HL-60 (cell line): ENCODE measurements around the gene SMIM36.

ENCODE experiments used
- DNase-seq, 2 experiments: peaks; one replicate each; pipeline ENCODE4 v3.0.0-alpha.2; 2010 to 2020; ENCODE audit warnings: low read depth in 1 of 2, low spot score in 1 of 2
- H3K27ac ChIP-seq: fragments of 250-450 bp; sonication (Bioruptor Pico); replicated peaks from 2 replicates; pipeline ENCODE4 v1.5.1; 2020; ENCODE audit warnings: mild to moderate bottlenecking, moderate library complexity
- H3K27me3 ChIP-seq: fragments of 250-450 bp; sonication (Bioruptor Pico); 2 replicates; pipeline ENCODE4 v1.5.1; 2021; ENCODE audit warnings: mild to moderate bottlenecking, moderate library complexity; ENCODE audit not compliant: insufficient read depth, poor library complexity, severe bottlenecking
- H3K4me3 ChIP-seq: replicated peaks from 2 replicates; pipeline ENCODE4 v1.5.1; 2011; ENCODE audit warnings: mild to moderate bottlenecking, control low read depth, low read length; ENCODE audit not compliant: insufficient read depth
- GABPA ChIP-seq: IDR thresholded peaks from 2 replicates; pipeline ENCODE4 v1.6.1; 2012; ENCODE audit warnings: low read depth
- POLR2AphosphoS5 ChIP-seq: IDR thresholded peaks from 2 replicates; pipeline ENCODE4 v1.6.1; 2012; ENCODE audit warnings: low read depth
- REST ChIP-seq: IDR thresholded peaks from 2 replicates; pipeline ENCODE4 v1.6.1; 2012; ENCODE audit warnings: low read depth; ENCODE audit not compliant: insufficient replicate concordance
- SPI1 ChIP-seq: IDR thresholded peaks from 2 replicates; pipeline ENCODE4 v1.6.1; 2012; ENCODE audit warnings: low read depth, mild to moderate bottlenecking, borderline replicate concordance
- TF ChIP-seq, protein P1 (sequence below): IDR thresholded peaks from one replicate; pipeline ENCODE4 v1.5.1; 2011; ENCODE audit warnings: low read length, control low read depth, inconsistent platforms; ENCODE audit not compliant: insufficient read depth

SMIM36 gene

DNA sequence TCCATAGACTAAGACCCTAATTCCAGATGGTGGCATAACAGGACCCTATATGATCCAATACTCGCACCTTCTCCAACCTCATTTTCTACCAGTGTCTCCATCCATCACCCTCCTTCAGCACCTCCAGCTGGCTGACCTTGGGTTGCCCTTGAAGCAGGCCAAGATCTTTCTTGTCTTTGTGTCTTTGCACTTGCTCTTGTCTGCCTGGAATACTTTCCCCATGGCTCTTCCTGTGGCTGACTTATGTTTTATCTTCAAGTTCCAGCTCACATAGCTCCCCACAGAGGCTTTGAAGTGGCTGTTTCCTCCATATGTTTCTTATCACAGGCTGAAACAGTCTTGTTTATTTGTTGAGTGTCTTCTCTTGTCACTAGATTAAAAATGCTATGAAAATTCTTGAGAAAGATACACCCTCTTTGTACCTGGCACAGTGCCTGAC lies 60.0 kb downstream of the SMIM36 start:
- Histone ChIP-seq H3K27ac (no peak overlapping the region), H3K27me3 (no peaks in the 10 kb centered on the region), H3K4me3 (no peak overlapping the region)
- TF ChIP-seq SPI1 (no peak), GABPA (no peak), REST (no peak), POLR2AphosphoS5 (no peak)
- TF ChIP-seq, protein P1, sequence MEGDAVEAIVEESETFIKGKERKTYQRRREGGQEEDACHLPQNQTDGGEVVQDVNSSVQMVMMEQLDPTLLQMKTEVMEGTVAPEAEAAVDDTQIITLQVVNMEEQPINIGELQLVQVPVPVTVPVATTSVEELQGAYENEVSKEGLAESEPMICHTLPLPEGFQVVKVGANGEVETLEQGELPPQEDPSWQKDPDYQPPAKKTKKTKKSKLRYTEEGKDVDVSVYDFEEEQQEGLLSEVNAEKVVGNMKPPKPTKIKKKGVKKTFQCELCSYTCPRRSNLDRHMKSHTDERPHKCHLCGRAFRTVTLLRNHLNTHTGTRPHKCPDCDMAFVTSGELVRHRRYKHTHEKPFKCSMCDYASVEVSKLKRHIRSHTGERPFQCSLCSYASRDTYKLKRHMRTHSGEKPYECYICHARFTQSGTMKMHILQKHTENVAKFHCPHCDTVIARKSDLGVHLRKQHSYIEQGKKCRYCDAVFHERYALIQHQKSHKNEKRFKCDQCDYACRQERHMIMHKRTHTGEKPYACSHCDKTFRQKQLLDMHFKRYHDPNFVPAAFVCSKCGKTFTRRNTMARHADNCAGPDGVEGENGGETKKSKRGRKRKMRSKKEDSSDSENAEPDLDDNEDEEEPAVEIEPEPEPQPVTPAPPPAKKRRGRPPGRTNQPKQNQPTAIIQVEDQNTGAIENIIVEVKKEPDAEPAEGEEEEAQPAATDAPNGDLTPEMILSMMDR: no peak
- no peak for DNase-seq

DNA sequence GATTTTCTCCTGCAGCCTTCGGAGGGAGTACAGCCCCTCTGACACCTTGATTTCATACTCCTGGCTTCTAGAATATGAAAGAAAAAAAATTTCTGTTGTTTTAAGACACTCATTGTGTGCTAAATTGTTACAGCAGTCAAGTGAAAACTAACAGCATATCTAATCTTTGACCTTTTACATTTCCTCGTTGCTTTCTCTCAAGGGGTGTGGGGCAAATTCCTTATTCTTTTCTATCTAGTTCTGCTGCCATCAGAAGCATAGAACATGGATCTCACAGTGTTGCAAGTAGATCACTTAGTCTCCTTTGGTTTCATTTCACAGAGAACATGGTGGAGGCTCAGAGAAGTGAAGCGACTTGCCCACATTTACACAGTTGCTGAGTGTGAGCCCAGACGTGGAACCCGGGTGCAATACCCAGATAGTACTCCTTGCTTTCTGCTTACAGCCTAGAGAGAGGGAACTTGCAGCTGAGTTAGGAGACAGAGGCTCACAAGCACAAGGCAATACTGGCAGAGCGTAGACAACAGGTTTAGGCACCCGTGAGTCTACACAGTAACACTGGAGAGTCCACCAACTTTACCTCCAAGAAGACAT lies 60.9 kb downstream of the SMIM36 start:
- TF ChIP-seq POLR2AphosphoS5 (no peak), SPI1 (no peak), REST (no peak), GABPA (no peak)
- TF ChIP-seq, protein P1: no peak
- no peak overlapping the region for H3K4me3 ChIP-seq
- no peak for DNase-seq
- H3K27me3 ChIP-seq: no peaks in the 10 kb centered on the region
- H3K27ac ChIP-seq: no peak overlapping the region

GRCh38 chr17:55448681-55449080 lies 62.6 kb downstream of the SMIM36 start:
- TF ChIP-seq REST: no peak
- TF ChIP-seq, protein P1: no peak
- no peak for TF ChIP-seq GABPA
- TF ChIP-seq SPI1: no peak
- no peak for TF ChIP-seq POLR2AphosphoS5
- DNase-seq: no peak
- Histone ChIP-seq H3K27me3 (no peaks in the 10 kb centered on the region), H3K27ac (no peak overlapping the region), H3K4me3 (no peak overlapping the region)
